H1 (cell line): ENCODE measurements around the gene MRPL33. TPM values are rescaled to one million over a fixed set of nuclear protein-coding genes. Genes with fewer than 3 reads are reported as not detected.
"Not testable (repeated sequence)": the region's sequence is repeated elsewhere in the genome, so short reads cannot be mapped to it uniquely, and the experiment has no call there.

Experiments
- CTCF ChIA-PET: fragments of 300-600 bp; sonication (Branson Sonifier 250); formaldehyde crosslinking; loops from one replicate; lab custom pipeline; 2021; ENCODE audit not compliant: partially characterized antibody; lab: Charles Lee
- POLR2A ChIA-PET: fragments of 300-600 bp; sonication (Branson Sonifier 250); formaldehyde crosslinking; loops from one replicate; lab custom pipeline; 2021; ENCODE audit warnings: inconsistent platforms; ENCODE audit not compliant: partially characterized antibody; lab: Charles Lee
- DNase-seq, 2 experiments: peaks; one replicate each; pipeline versions ENCODE4 v3.0.0 to v3.0.0-alpha.2; 2010 to 2022; ENCODE audit warnings: low spot score in 2 of 2, low read depth in 1 of 2, mixed read lengths in 1 of 2
- FAIRE-seq: peaks from 2 replicates; lab custom pipeline; 2011; peaks lifted over from hg19 to GRCh38; lab: Jason Lieb, UNC
- H2AFZ ChIP-seq: 2 replicates; pipeline ENCODE4 v1.8.1; 2012; ENCODE audit warnings: low read length, inconsistent platforms
- H2AK5ac ChIP-seq: 2 replicates; pipeline ENCODE4 v1.6.1; 2013; ENCODE audit warnings: low read depth, low read length
- H2BK120ac ChIP-seq: replicated peaks from 2 replicates; pipeline ENCODE3; 2013; ENCODE audit warnings: low read depth, low read length, inconsistent platforms
- H2BK12ac ChIP-seq: 2 replicates; pipeline ENCODE4 v1.6.1; 2013; ENCODE audit warnings: low read depth, low read length
- H2BK15ac ChIP-seq: 2 replicates; pipeline ENCODE4 v1.6.1; 2013; ENCODE audit warnings: low read length
- H2BK20ac ChIP-seq: 2 replicates; pipeline ENCODE4 v1.6.1; 2013; ENCODE audit warnings: low read length
- H2BK5ac ChIP-seq: 2 replicates; pipeline ENCODE4 v1.6.1; 2013; ENCODE audit warnings: low read depth, low read length
- H3K14ac ChIP-seq: 2 replicates; pipeline ENCODE4 v1.6.1; 2013; ENCODE audit warnings: inconsistent platforms; ENCODE audit not compliant: insufficient read length
- H3K18ac ChIP-seq: 2 replicates; pipeline ENCODE4 v1.6.1; 2013; ENCODE audit warnings: low read length; ENCODE audit errors: extremely low read depth
- H3K23ac ChIP-seq: 2 replicates; pipeline ENCODE4 v1.6.1; 2013; ENCODE audit warnings: inconsistent platforms; ENCODE audit not compliant: insufficient read length
- H3K23me2 ChIP-seq: 2 replicates; pipeline ENCODE4 v1.6.1; 2013; ENCODE audit warnings: low read depth, low read length
- H3K27ac ChIP-seq: 2 replicates; pipeline ENCODE4 v1.6.1; 2011; ENCODE audit warnings: low read depth, low read length, inconsistent platforms
- H3K27me3 ChIP-seq, 4 experiments: replicated peaks in 1 of 4; 1 replicate in 1 of 4; 2 replicates in 3 of 4; pipeline versions ENCODE4 v1.6.1 to v1.8.1; 2011 to 2013; ENCODE audit warnings: low read length in 3 of 4, mild to moderate bottlenecking in 3 of 4, inconsistent platforms in 2 of 4, mixed read lengths in 2 of 4, moderate library complexity in 1 of 4; ENCODE audit not compliant: control insufficient read depth in 3 of 4, insufficient read depth in 3 of 4; ENCODE audit errors: extremely low read depth in 1 of 4
- H3K36me3 ChIP-seq, 4 experiments: 2 replicates each; pipeline versions ENCODE4 v1.6.1 to v1.8.1; 2011 to 2013; ENCODE audit warnings: mild to moderate bottlenecking in 4 of 4, low read length in 3 of 4, moderate library complexity in 2 of 4, control low read depth in 1 of 4, inconsistent platforms in 1 of 4; ENCODE audit not compliant: insufficient read depth in 4 of 4, control insufficient read depth in 2 of 4
- H3K4ac ChIP-seq: replicated peaks from 2 replicates; pipeline ENCODE3; 2013; ENCODE audit warnings: low read length, low read depth, mixed read lengths, inconsistent platforms; ENCODE audit not compliant: insufficient read length
- H3K4me1 ChIP-seq, 4 experiments: replicated peaks in 1 of 4; 1 replicate in 1 of 4; 2 replicates in 3 of 4; pipeline versions ENCODE4 v1.6.1 to v1.8.1; 2011 to 2013; ENCODE audit warnings: low read length in 3 of 4, inconsistent platforms in 2 of 4, mixed read lengths in 1 of 4; ENCODE audit not compliant: insufficient read depth in 4 of 4, control insufficient read depth in 3 of 4
- H3K4me2 ChIP-seq, 2 experiments: 2 replicates each; pipeline versions ENCODE4 v1.6.1 to v1.8.1; 2011 to 2013; ENCODE audit warnings: low read depth in 2 of 2, low read length in 2 of 2, control low read depth in 1 of 2, inconsistent platforms in 1 of 2, mild to moderate bottlenecking in 1 of 2; ENCODE audit not compliant: insufficient read depth in 1 of 2
- H3K4me3 ChIP-seq, 4 experiments: fragments of 200-600, 300-600 bp in 1 of 4; sonication (generic), shearing (Covaris generic), sonication (Bioruptor Twin) in 1 of 4; 2 replicates each; pipeline versions ENCODE4 v1.5.1 to v1.8.1; 2011 to 2016; ENCODE audit warnings: low read length in 4 of 4, low read depth in 3 of 4, control low read depth in 2 of 4, inconsistent platforms in 2 of 4, mild to moderate bottlenecking in 2 of 4, mixed read lengths in 1 of 4, moderate library complexity in 1 of 4; ENCODE audit not compliant: insufficient read depth in 2 of 4; ENCODE audit errors: extremely low read depth in 1 of 4
- H3K56ac ChIP-seq: replicated peaks from 2 replicates; pipeline ENCODE3; 2013; ENCODE audit warnings: low read depth, mild to moderate bottlenecking, mixed read lengths, low read length, inconsistent platforms; ENCODE audit not compliant: insufficient read length
- H3K79me1 ChIP-seq: 2 replicates; pipeline ENCODE4 v1.6.1; 2013; ENCODE audit warnings: low read depth, low read length, control low read depth
- H3K79me2 ChIP-seq, 2 experiments: 2 replicates each; pipeline versions ENCODE4 v1.6.1 to v1.8.1; 2012 to 2013; ENCODE audit warnings: low read length in 2 of 2, mild to moderate bottlenecking in 2 of 2, inconsistent platforms in 1 of 2; ENCODE audit not compliant: insufficient read depth in 2 of 2, control insufficient read depth in 1 of 2
- H3K9ac ChIP-seq, 4 experiments: replicated peaks in 1 of 4; 1 replicate in 1 of 4; 2 replicates in 3 of 4; pipeline versions ENCODE4 v1.6.1 to v1.8.1; 2011 to 2013; ENCODE audit warnings: low read depth in 3 of 4, low read length in 3 of 4, control low read depth in 2 of 4, mild to moderate bottlenecking in 2 of 4, moderate library complexity in 2 of 4, inconsistent platforms in 1 of 4; ENCODE audit errors: extremely low read depth in 1 of 4
- H3K9me3 ChIP-seq, 2 experiments: 2 replicates each; pipeline versions ENCODE4 v1.6.1 to v1.8.1; 2012 to 2013; ENCODE audit warnings: mild to moderate bottlenecking in 2 of 2, moderate library complexity in 2 of 2, control low read depth in 1 of 2, inconsistent platforms in 1 of 2, low read depth in 1 of 2, low read length in 1 of 2, mixed read lengths in 1 of 2; ENCODE audit not compliant: insufficient read depth in 2 of 2
- H4K20me1 ChIP-seq, 2 experiments: replicated peaks in 1 of 2; 2 replicates each; pipeline versions ENCODE3 to v1.8.1; 2011 to 2013; ENCODE audit warnings: inconsistent platforms in 2 of 2, low read length in 2 of 2, mild to moderate bottlenecking in 1 of 2; ENCODE audit not compliant: insufficient read depth in 2 of 2, control insufficient read depth in 1 of 2
- H4K5ac ChIP-seq: 2 replicates; pipeline ENCODE4 v1.6.1; 2013; ENCODE audit warnings: low read length, low read depth, mixed read lengths, inconsistent platforms; ENCODE audit not compliant: insufficient read length
- H4K8ac ChIP-seq: 2 replicates; pipeline ENCODE4 v1.8.0; 2013; ENCODE audit warnings: mild to moderate bottlenecking, moderate library complexity, low read length, inconsistent platforms; ENCODE audit not compliant: insufficient read depth; ENCODE audit errors: extremely low read depth
- H4K91ac ChIP-seq: replicated peaks from 2 replicates; pipeline ENCODE3; 2013; ENCODE audit warnings: low read length, mixed read lengths, inconsistent platforms; ENCODE audit not compliant: insufficient read length
- WGBS, 2 experiments: shearing (Covaris generic) in 1 of 2; methylation state at CpG; one replicate each; pipeline versions ENCODE4 v1.1.6 to v1.1.7; 2013 to 2015; ENCODE audit warnings: low lambda C conversion rate in 2 of 2, mixed read lengths in 2 of 2, inconsistent platforms in 1 of 2, low coverage in 1 of 2, missing lambda C conversion rate in 1 of 2; ENCODE audit not compliant: insufficient replicate concordance in 2 of 2, insufficient coverage in 1 of 2, insufficient read length in 1 of 2; ENCODE audit errors: extremely low coverage in 1 of 2, missing lambda C conversion rate in 1 of 2; 5-methylcytosine and 5-hydroxymethylcytosine counted together
- polyA plus RNA-seq, 7 experiments: library from polyadenylated mRNA; depleted of rRNA in 3 of 7; stranded (reverse) in 5 of 7; unstranded in 2 of 7; fragments of >200 nt in 5 of 7; fragments of 200-250 nt in 2 of 7; gene quantifications; 1 replicate in 5 of 7; 2 replicates in 1 of 7; 4 replicates in 1 of 7; pipeline versions ENCODE4 v1.2.1 to v1.2.3, GENCODE V29; 2011 to 2013; ENCODE audit warnings: missing spikeins in 2 of 7, mixed read lengths in 2 of 7
- total RNA-seq: library from RNA; stranded (reverse); fragmentation: NEBNext Ultra II Directional; extraction: Animal tissue kit (Norgen Biotek cat#: 25700); gene quantifications from 2 replicates; pipeline ENCODE4 v1.2.1, GENCODE V29; 2021

Gene MRPL33
- total and polyA plus RNA-seq, 2 of the 8 experiments (the other 6 are each of a cell fraction or from before 2014, with no cell fraction given), result 24.3 to 62.9 TPM

DNA sequence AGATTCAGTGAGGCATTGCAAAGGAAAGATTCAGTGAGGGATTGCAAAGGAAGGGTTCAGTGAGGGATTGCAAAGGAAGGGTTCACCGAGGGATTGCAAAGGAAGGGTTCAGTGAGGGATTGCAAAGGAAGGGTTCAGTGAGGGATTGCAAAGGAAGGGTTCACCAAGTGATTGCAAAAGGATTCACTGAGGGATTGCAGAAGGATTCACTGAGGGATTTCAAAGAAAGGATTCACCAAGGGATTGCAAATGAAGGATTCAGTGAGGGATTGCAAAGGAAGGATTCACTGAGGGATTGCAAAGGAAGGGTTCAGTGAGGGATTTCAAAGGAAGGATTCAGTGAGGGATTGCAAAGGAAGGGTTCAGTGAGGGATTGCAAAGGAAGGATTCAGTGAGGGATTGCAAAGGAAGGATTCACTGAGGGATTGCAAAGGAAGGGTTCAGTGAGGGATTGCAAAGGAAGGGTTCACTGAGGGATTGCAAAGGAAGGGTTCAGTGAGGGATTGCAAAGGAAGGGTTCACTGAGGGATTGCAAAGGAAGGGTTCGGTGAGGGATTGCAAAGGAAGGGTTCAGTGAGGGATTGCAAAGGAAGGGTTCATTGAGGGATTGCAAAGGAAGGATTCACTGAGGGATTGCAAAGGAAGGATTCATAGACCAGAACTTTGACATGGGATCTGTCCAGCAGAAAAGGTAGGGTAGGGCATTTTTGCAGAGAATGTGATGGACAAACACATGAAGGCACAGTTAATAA, 22.5 kb upstream of the MRPL33 start:
- FAIRE-seq, H3K79me1 ChIP-seq, H3K36me3 ChIP-seq, H2AFZ ChIP-seq, POLR2A ChIA-PET, H3K4me2 ChIP-seq, H2BK5ac ChIP-seq, H3K4me3 ChIP-seq, H3K9ac ChIP-seq, H4K5ac ChIP-seq, H3K79me2 ChIP-seq, DNase-seq, CTCF ChIA-PET, H2BK20ac ChIP-seq, H2BK120ac ChIP-seq, H3K4ac ChIP-seq, H3K14ac ChIP-seq, H3K23ac ChIP-seq, H4K91ac ChIP-seq, H4K8ac ChIP-seq, H2BK12ac ChIP-seq, H3K23me2 ChIP-seq, H4K20me1 ChIP-seq, H3K27ac ChIP-seq, H3K27me3 ChIP-seq, H3K56ac ChIP-seq, H2AK5ac ChIP-seq, H3K9me3 ChIP-seq, H3K18ac ChIP-seq, H2BK15ac ChIP-seq: not testable (repeated sequence)
- WGBS, 2 experiments, result 89% methylated on average over 2 of the region's 2 CpGs; no CpG with 5 or more reads in 1 of the 2 experiments
- peaks cover 3 to 13% (median 8%) of the 10 kb centered on the region in 4 experiments; a peak in 6 of 7 replicates for H3K4me1 ChIP-seq
